SU-DHL-6 (cell line): ENCODE data around the gene ARFGEF2.

ENCODE experiments used
- EZH2phosphoT487 ChIP-seq: fragments of 200-600 bp; sonication (generic), shearing (Covaris generic); conservative IDR thresholded peaks from 2 replicates; pipeline ENCODE4 v1.6.1; 2018; ENCODE audit warnings: mild to moderate bottlenecking, antibody characterized with exemption, low read length, moderate library complexity, mixed read lengths
- TF ChIP-seq, protein P1 (sequence below): fragments of 200-600 bp; sonication (generic); IDR thresholded peaks from one replicate; pipeline ENCODE4 v1.5.1; 2017; ENCODE audit warnings: antibody characterized with exemption, mild to moderate bottlenecking, low read length, moderate library complexity; ENCODE audit not compliant: insufficient read depth, poor library complexity, severe bottlenecking

DNA sequence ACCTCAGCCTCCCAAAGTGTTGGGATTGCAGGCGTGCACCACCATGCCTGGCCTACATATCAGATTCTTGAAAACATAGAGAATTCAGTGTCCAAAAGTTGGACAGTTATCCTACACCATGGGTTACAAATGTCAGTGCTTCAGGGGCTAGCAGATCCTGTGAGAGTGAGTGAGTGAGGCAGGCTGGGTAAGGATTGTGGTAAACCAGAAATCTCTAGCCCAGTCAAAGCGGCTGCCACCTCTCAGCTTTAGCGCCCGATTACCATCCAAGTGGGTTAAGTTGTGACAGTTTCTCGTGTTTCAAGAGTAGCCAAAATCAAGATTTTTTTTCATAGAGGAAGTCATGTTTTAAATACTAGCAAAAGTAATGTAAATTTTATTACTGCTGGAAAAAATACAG lies 102.7 kb downstream of the ARFGEF2 start:
- TF ChIP-seq, protein P1, sequence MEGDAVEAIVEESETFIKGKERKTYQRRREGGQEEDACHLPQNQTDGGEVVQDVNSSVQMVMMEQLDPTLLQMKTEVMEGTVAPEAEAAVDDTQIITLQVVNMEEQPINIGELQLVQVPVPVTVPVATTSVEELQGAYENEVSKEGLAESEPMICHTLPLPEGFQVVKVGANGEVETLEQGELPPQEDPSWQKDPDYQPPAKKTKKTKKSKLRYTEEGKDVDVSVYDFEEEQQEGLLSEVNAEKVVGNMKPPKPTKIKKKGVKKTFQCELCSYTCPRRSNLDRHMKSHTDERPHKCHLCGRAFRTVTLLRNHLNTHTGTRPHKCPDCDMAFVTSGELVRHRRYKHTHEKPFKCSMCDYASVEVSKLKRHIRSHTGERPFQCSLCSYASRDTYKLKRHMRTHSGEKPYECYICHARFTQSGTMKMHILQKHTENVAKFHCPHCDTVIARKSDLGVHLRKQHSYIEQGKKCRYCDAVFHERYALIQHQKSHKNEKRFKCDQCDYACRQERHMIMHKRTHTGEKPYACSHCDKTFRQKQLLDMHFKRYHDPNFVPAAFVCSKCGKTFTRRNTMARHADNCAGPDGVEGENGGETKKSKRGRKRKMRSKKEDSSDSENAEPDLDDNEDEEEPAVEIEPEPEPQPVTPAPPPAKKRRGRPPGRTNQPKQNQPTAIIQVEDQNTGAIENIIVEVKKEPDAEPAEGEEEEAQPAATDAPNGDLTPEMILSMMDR: no peak
- TF ChIP-seq EZH2phosphoT487: no peak
